HG03520 (cell line): Measurements from ENCODE around the gene NDRG2.

Experiments used
- ATAC-seq: cut with Tn5 transposase; IDR thresholded peaks from one replicate; pipeline ENCODE4 v1.9.1; 2021; ENCODE audit warnings: mild to moderate bottlenecking, moderate library complexity; ENCODE audit not compliant: unreplicated experiment

NDRG2 gene

DNA sequence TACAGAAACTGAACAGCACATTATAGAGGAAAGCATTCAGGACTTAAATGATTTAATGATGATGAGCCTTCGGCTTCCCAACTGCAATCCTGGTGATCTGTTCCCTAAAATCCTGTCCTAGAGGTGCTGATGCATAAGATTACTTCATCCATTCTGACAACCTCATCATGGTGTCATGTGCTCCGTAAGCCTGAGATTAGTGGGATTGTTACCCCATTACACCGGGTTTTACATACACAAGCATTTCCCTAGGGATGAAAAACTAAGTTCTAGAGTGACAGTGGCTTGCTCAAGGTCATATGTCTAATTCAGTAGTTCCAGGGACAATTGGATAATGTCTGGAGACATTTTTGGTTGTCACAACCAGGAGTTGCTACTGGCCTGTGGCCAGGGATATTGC is 12.3 kb upstream of the NDRG2 start:
- no peak for ATAC-seq

GRCh38 chr14:21036751-21037150 is 11.9 kb upstream of the NDRG2 start:
- ATAC-seq = no peak

GRCh38 chr14:21034707-21035106 is 9.8 kb upstream of the NDRG2 start, which contains the start of gene RNASE13:
Gene RNASE13, minus strand, starts transcription at chr14:21034807. Its CDS starts 519 bp downstream, at chr14:21034288.
- no peak for ATAC-seq

GRCh38 chr14:21033133-21033698 is 8.4 kb upstream of the NDRG2 start:
- ATAC-seq = no peak

GRCh38 chr14:21032326-21033132 is 7.7 kb upstream of the NDRG2 start:
- no peak for ATAC-seq

GRCh38 chr14:21030531-21030930 is 5.7 kb upstream of the NDRG2 start:
- no peak for ATAC-seq

GRCh38 chr14:21029917-21030316 is 5.1 kb upstream of the NDRG2 start, which contains the start of gene TPPP2:
Gene TPPP2, plus strand, starts transcription at chr14:21030217. Its CDS starts 365 bp downstream, at chr14:21030582.
- ATAC-seq = no peak

GRCh38 chr14:21026988-21027315 is 2.1 kb upstream of the NDRG2 start:
- ATAC-seq = no peak

DNA sequence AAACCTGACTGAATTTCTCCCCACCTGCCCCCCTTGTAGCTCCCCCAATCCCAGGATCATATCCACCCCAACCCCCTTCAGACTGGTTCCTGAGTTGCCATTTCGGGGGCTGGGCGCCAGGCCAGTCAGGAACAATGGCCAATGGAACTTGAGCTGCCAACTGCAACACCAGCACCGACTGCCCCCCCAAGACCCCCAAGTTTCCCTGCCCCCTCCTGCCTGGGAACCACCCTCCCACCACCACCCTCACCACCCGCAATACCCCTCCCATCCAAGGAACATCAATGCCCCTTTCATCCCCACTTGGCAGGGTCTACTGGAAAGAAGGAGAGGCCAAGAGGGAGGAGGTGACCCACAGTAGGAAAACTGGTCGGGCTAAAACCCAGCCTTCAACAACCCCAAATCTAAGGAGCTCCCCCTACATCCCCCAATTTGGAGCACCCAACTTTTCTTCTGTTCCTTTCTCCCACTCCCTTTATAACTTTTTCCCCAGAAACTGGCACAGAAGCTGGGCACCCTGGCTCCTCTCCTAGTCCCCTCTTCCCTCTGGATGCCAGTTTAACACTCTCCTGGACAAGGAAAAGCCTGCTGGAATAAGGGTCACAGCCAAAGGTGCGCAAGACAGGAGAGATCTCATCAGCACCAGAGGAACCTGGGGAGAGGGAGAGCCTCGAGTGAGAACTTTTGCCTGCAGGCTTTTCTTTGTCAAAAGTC is 1.6 kb upstream of the NDRG2 start:
- no peak for ATAC-seq

- no peak for ATAC-seq
Observed at GRCh38 chr14:21025371-21026273, 761 bp upstream of the NDRG2 start.

GRCh38 chr14:21023817-21024584 is 860 bp downstream of the NDRG2 start:
- no peak for ATAC-seq

DNA sequence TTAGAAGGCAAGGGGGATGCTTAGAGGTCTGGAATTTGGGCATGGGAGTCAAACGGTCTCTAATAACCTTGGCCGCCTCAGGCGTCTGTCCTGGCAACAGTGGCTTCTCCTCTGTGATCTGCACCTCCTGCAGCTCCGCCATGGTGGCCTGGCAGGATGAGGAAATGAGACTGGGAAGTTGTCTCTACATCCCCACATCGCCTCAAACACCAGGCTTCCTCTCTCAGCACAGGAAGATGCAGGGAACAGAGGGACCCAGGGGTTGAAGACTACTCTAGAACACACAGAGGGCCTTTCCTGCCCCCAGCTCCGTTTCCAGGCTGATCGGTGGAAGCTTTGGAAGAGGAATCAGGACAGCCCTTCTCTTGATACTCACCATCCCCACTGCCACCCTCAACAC is 1.7 kb downstream of the NDRG2 start:
- no peak for ATAC-seq

DNA sequence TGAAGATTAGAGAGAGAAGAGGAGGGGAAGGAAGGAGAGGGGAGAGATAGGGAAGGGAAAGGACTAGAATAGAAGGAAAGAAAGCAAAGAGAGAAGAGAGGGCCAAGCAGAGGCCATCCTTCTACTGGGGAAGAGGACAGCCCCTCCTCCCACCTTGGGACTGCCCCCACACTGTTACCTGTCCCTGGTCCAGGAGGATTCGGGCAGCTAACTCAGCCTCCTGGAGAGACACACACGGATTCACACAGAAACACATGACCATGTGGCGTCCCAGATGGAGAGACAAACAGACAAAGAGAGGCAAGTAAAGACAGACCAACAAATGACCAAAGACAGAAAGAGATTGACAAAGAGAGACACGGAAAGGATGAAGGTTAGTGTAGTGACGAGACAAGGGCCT is 2.2 kb downstream of the NDRG2 start:
- no peak for ATAC-seq

DNA sequence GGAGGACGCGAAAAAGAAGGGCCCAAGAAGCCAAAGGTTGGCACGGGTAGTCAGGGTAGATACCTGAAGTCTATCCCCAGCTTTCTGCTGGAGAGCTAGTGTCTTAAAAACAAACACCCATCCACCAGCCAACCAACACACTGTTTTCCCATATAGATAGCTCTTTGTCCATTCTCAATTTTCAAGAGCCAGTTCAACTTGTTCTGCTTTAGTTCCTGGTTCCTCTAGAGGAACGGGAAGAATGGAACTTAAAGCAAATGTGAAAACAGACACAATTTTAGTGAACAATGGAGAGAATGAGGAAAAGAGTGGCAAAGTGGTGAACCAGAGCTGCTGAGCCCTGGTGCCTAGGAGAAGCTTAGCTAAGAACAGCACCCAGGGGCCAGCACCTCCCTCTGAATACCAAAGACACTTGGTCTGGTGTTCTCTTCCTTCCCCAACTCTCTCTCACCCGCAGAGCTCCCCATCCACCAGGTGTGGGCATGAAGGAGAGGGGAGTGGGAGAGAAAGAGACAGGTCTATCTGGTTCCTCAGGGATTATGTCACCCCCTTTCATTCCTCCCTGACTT is 3.8 kb downstream of the NDRG2 start:
- ATAC-seq = no peak

DNA sequence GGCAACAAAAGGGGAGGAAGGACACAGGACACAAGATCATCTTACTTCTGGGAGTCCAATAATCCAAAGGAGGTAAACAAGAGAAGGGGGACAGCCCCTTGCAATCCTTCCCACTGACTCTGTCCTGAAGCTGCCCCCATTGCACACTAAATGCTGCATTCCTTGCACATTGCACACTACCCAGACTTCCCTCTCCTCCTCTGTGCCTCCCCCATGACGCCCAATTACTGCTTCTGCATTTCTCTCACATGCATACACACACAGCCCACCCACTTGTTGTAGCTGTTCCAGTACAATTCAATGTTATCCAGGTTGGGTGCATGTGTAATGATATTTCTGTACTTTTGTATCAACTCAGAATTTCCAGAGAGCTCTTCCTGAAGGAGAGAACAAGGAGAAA is 5.5 kb downstream of the NDRG2 start:
- ATAC-seq = no peak

- no peak for ATAC-seq
Observed at GRCh38 chr14:21018781-21019180, 6.1 kb downstream of the NDRG2 start.

GRCh38 chr14:21018286-21018685 is 6.6 kb downstream of the NDRG2 start:
- ATAC-seq = no peak

DNA sequence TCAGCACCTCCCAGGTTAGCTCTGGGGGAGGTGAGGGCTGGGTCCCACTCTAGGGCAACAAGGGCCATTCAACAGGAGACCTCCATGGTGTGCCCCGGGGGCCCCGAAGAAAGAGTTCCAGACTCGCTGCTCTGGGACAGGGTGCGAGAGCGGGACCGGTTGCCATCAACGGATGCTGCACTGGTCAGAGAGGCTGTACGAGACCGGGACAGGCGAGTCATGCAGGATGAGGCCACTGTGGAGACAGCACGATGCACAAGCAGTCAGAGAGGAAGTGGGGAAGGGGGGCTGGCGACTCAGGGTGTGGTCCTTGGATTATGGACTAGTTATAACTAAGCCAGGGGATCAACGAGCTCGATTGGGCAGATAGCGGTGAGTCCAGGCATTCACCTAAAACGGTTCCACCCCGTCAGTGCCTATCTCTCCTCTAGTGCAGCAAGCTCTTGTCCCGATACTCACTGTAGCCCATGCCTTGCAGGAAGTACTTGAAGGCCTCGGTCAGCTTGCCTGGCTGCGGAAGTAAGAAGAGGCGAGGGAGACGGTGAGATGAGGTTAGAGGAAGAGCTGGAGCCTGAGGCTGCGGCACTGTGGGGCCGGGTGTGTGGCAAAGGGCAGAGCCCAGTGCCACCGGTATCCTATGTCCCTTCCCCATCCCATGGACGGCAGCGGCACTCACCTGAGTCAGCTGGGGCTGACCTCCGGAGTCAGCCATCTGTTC is 7.2 kb downstream of the NDRG2 start:
- no peak for ATAC-seq
